ENCODE measurements around the gene C3orf49. TPM values are rescaled to one million over a fixed set of nuclear protein-coding genes. Genes with fewer than 3 reads are reported as not detected.

C3orf49 gene
- total RNA-seq, 1 donor from 2014 or later = not detected

DNA sequence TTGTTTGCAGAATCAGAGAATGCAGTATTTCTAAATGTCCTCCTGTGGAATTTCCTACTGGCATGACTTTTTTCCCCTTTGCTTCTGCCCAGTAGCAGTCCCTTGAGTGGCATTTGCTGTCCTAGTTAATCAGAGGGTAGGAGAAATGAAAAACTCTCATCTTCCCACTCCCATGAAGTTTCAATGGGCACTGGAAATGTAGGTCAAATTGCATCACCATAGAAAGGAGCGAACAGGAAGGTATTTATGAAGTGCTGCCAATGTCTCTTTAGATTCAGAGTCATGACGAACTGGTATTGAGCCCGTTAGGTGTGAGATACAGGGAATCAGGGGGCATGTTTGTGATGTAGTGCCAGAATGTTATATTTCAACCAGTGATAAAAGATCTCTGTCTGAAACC, 67.8 kb downstream of the C3orf49 start:
- no peak for DNase-seq

DNA sequence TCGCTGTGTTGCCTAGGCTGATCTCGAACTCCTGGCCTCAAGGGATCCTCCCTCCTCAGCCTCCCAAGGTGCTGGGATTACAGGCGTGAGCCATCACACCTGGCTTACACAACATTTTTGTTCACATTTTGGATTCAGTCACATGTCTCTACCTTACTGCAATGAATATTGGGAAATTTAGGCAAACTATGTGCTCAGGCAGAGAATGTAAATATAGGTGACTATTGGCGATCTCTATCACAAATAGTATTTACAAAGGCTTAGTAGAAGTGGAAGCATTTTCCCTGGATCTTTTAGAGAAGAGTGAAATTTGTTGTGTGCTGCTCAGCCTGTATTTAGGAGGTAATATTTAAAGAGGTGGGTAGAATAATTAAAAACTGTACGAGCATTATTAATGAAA, 72.4 kb downstream of the C3orf49 start:
- DNase-seq = no peak

DNA sequence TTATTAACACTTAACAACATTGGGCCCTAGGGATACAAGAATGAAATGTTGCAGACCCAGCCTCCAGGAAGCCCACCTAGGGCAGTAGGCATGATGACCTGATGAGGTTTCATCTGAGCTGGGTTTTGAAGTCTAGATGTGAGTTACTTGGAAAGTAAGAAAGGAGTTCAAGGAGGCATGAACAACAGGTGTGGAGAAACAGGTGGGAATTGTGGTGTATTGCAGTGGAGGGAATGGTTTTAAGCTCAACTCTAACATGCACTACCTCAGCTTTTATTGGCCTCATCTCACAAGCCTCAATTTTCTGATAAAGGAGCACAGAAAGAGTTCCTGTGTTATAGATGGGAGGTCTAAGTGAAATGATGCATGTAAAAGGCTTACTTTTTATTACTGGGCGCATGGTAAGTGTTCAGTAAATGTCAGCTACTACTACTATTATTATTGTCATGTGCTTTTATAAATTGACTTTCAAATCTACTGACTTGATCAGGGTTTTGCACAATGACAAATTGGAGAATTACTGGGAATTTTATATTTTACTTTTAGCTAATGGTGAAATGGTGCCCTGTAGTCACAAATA, 73.8 kb downstream of the C3orf49 start:
- no peak for DNase-seq

DNA sequence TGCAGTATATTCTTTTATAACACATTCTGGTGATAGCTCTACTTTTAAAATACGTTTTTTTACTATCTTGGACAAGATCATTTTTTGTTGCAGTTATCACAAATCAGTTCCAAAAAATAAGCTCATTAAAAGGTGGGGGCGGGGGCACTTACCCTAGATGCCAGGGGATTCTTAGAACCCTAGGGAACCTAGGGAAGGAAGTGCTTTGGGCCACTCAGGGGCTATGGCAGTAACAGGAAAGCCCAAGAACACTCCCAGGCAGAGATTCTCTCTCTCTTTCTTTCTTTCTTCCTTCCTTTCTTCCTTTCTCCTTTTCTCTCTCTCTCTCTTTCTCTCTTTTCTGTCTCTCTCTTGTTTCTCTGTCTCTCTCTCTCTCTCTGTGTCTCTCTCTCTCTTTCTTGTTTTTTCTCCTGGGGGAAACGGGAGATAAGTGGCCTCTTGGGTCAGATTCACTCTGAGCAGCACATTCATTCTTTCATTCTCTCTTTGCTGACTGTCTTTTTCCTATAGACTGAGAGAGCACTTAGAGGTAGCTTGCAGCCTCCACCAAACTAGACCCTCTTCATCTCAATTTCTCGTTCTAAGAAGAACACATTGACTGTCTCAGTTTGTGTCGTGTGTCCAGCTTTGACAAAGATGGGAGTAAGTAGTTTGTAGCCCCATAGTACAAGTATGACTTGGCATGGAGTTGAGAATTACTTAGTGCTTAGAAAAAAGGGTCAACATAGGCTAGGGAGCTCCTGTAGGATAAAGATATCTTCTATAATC, 76.5 kb downstream of the C3orf49 start:
- DNase-seq = no peak

DNA sequence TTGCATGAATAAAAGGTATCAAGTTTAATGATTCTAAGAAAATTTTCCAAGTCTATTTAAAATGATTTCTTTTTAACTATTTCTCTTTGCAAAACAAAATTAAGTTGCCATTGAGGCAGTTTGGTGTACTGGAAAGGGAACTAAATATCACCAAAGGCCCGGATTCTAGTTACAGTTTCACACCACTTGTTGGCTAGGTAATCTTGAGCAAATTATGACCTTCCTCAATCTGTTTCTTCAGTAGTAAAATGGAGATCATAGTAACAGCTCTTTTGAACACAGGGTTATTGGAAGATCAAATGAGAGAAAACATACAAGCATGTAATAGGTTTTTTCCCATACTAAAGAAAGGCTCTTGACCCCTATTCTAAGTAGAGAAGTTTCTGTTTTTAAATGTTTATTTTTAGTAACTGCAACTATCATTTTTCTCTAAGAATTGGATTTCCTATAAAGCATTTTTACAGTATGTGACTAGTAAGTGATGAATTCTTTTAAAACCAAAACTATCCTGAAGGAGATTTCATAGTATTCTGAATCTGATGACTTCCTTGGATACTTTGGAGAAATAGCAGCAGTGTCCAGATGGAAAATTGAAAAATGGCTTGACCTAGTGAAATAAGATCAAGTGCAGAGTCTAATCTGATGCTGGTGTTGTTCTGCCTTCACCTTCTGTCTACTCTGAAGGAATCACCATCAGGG, 77.4 kb downstream of the C3orf49 start:
- DNase-seq = no peak

Other genes with a start within 250 kb of the C3orf49 start
- gene SNTN, start 166.6 kb upstream of the C3orf49 start, total RNA-seq = not detected
- gene THOC7, start 44.5 kb downstream of the C3orf49 start, total RNA-seq = 34.3 TPM
- gene ATXN7, start 44.6 kb downstream of the C3orf49 start, total RNA-seq = 27.0 TPM
- not detected for gene SCAANT1, start 93.1 kb downstream of the C3orf49 start, total RNA-seq
- gene PSMD6, start 204.2 kb downstream of the C3orf49 start, total RNA-seq = 60.9 TPM

All from skin of body (tissue), 2 donors.